GM19023 (cell line): ENCODE measurements around the gene MRPS7.

Experiments
- ATAC-seq: cut with Tn5 transposase; IDR thresholded peaks from one replicate; pipeline ENCODE4 v1.9.1; 2021; ENCODE audit warnings: mild to moderate bottlenecking, moderate library complexity; ENCODE audit not compliant: unreplicated experiment

Gene MRPS7

GRCh38 chr17:75307957-75308731 lies 46.5 kb downstream of the MRPS7 start:
- ATAC-seq: no peak

- no peak for ATAC-seq
These were observed 47.3 kb downstream of the MRPS7 start for GRCh38 chr17:75308732-75309629.

- peak; percentile 43 for ATAC-seq
These were observed 52.4 kb downstream of the MRPS7 start for GRCh38 chr17:75313941-75314551.

GRCh38 chr17:75315541-75316243 lies 54.0 kb downstream of the MRPS7 start:
- no peak for ATAC-seq
